Ovary (tissue), 9 donors: Measurements from ENCODE around the gene NR1H4. TPM values are rescaled to one million over a fixed set of nuclear protein-coding genes. Genes with fewer than 3 reads are reported as not detected.

Experiments
- DNase-seq, 5 donors: peaks; one replicate each; pipeline ENCODE4 v3.0.0-alpha.2; 2019 to 2020
- H3K27ac ChIP-seq, 2 donors: fragments of 200-600 bp; one replicate each; pipeline versions ENCODE4 v1.5.1 to v1.8.0; 2019 to 2022
- H3K27me3 ChIP-seq: fragments of 200-600 bp; one replicate; pipeline ENCODE4 v1.8.0; 2022
- H3K36me3 ChIP-seq: fragments of 200-600 bp; sonication (generic); one replicate; pipeline ENCODE4 v1.5.1; 2019
- H3K4me1 ChIP-seq: one replicate; pipeline ENCODE4 v1.8.1; 2013; ENCODE audit warnings: mild to moderate bottlenecking, moderate library complexity; ENCODE audit not compliant: insufficient read depth
- H3K4me3 ChIP-seq: fragments of 200-600 bp; sonication (generic); one replicate; pipeline ENCODE4 v1.5.1; 2017
- H3K9me3 ChIP-seq, 2 donors: fragments of 200-600 bp in 1 of 2; sonication (generic) in 1 of 2; one replicate each; pipeline versions ENCODE4 v1.5.1 to v1.8.1; 2013 to 2019; ENCODE audit warnings: mild to moderate bottlenecking in 1 of 2, moderate library complexity in 1 of 2
- EP300 ChIP-seq: sonication (generic); formaldehyde crosslinking; IDR thresholded peaks from one replicate; pipeline ENCODE4 v1.6.1; 2017; ENCODE audit warnings: antibody characterized with exemption
- POLR2A ChIP-seq: fragments of 450-650 bp; IDR thresholded peaks from one replicate; pipeline ENCODE4 v1.6.1; 2017; ENCODE audit warnings: antibody characterized with exemption, mild to moderate bottlenecking, moderate library complexity
- WGBS, 3 donors: extraction: QIAGEN DNeasy Blood & Tissue Kit in 1 of 3; methylation state at CpG; one replicate each; pipeline versions ENCODE4 v1.1.5 to v1.1.7; 2013 to 2017; 5-methylcytosine and 5-hydroxymethylcytosine counted together
- intact Hi-C, 4 donors: fragments of 100-400 bp; cut with DNase I; formaldehyde crosslinking; loops; one replicate each; pipeline versions ENCODE4 v1.11.0 to v1.15.1; 2022 to 2023
- polyA plus RNA-seq, 2 donors: library from polyadenylated mRNA; stranded (reverse); fragments of 200-250 nt in 1 of 2; fragments of 350-450 nt in 1 of 2; fragmentation: Illumina TruSeq in 1 of 2; extraction: RNeasy Lipid Tissue Mini Kit (QIAGEN cat#74804) in 1 of 2; gene quantifications; one replicate each; pipeline ENCODE4 v1.2.3, GENCODE V29; 2013 to 2014
- total RNA-seq, 7 donors: library from RNA; depleted of rRNA in 2 of 7; stranded (reverse); fragments of >200 nt in 2 of 7; fragmentation: NEBNext Ultra II Directional in 3 of 7; extraction: Animal tissue kit (Norgen Biotek cat#: 25700) in 3 of 7; gene quantifications; one replicate each; pipeline versions ENCODE4 v1.1.0 to v1.2.4, GENCODE V29; 2016 to 2023
- TF ChIP-seq, protein P1 (sequence below), 3 donors: fragments of 450-650 bp in 2 of 3; fragments of 200-600 bp in 1 of 3; IDR thresholded peaks; one replicate each; pipeline versions ENCODE4 v1.5.1 to v1.8.0; 2016 to 2022; ENCODE audit warnings: antibody characterized with exemption in 3 of 3, mild to moderate bottlenecking in 1 of 3
- donor health status: DM: no; HTN: no; CAD: no; lungs with moderate emphysema.
- donor health status: DM: no; HTN: no; CAD: no.
- donor health status: Bipolar disorder and iron deficiency.
- donor health status: DM: yes; HTN: yes; CAD: no.
- donor health status: DM: no; HTN: no; CAD: no.
- donor health status: DM: yes; HTN: yes; CAD: no.

Gene NR1H4
- total and polyA plus RNA-seq, 9 donors, result 8.8 to 26.2 (median 15.2) TPM

DNA sequence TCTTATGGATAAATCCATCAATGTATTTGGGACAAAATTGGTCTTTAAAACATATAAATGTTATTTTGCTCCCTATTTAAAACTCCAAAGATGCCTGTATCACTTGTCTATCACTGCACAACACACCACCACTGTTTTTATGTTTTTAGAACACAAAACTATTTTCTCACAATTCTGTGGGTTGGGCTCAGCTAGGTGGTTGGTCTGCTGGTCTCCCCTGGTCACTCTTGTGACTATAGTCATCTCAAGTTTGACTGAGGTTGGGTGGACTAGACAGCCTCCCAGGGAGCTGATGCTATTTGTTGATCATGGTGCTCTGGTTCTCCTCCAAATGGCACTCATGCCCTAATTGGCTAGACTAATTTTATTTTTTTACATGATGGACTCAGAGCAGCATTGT, 39.5 kb upstream of the NR1H4 start:
- intact Hi-C loops, result no loop called here
- no peak overlapping the region for H3K27ac ChIP-seq
- H3K36me3 ChIP-seq, result no peaks in the 10 kb centered on the region
- DNase-seq, result no peak
- H3K4me3 ChIP-seq, result no peak overlapping the region
- TF ChIP-seq, protein P1, sequence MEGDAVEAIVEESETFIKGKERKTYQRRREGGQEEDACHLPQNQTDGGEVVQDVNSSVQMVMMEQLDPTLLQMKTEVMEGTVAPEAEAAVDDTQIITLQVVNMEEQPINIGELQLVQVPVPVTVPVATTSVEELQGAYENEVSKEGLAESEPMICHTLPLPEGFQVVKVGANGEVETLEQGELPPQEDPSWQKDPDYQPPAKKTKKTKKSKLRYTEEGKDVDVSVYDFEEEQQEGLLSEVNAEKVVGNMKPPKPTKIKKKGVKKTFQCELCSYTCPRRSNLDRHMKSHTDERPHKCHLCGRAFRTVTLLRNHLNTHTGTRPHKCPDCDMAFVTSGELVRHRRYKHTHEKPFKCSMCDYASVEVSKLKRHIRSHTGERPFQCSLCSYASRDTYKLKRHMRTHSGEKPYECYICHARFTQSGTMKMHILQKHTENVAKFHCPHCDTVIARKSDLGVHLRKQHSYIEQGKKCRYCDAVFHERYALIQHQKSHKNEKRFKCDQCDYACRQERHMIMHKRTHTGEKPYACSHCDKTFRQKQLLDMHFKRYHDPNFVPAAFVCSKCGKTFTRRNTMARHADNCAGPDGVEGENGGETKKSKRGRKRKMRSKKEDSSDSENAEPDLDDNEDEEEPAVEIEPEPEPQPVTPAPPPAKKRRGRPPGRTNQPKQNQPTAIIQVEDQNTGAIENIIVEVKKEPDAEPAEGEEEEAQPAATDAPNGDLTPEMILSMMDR (IDR thresholded peaks at IDR 0.05), result no peak
- TF ChIP-seq POLR2A, result no peak
- H3K9me3 ChIP-seq, result no peaks in the 10 kb centered on the region
- no peaks in the 10 kb centered on the region for H3K4me1 ChIP-seq
- no peaks in the 10 kb centered on the region for H3K27me3 ChIP-seq

DNA sequence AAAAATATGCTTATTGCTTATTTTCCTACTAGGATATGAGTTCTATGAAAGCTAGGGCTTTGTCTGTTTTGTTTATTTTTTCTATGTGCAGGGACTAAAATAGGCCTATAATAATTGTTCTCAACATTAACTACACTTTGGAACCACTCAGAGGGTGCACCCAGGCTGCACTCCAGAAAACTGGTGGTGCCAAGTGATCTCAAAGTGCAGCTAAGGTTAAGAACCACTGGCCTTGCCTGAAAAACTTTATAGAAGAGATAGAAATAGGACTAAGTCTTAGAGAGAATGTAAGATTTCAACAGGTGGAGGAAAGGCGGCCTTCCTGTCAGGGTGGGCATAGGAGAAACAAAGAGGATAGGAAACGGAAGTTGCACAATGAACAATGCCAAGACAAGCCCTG, 37.7 kb upstream of the NR1H4 start:
- intact Hi-C loops, result no loop called here
- Histone ChIP-seq H3K9me3 (no peaks in the 10 kb centered on the region), H3K27me3 (no peaks in the 10 kb centered on the region), H3K4me1 (no peaks in the 10 kb centered on the region), H3K27ac (no peak overlapping the region), H3K36me3 (no peaks in the 10 kb centered on the region), H3K4me3 (no peak overlapping the region)
- TF ChIP-seq, protein P1 (IDR thresholded peaks at IDR 0.05), result no peak
- no peak for TF ChIP-seq POLR2A
- DNase-seq, result no peak
- 42 to 83% (median 61%) methylated on average over 2 of the region's 2 CpGs for WGBS, 3 donors

- TF ChIP-seq, protein P1 (IDR thresholded peaks at IDR 0.05), result no peak
- TF ChIP-seq EP300 (no peak), POLR2A (no peak)
- Histone ChIP-seq H3K27me3 (no peaks in the 10 kb centered on the region), H3K9me3 (no peaks in the 10 kb centered on the region), H3K4me3 (no peak overlapping the region), H3K36me3 (no peaks in the 10 kb centered on the region), H3K27ac (no peak overlapping the region), H3K4me1 (no peaks in the 10 kb centered on the region)
- intact Hi-C loops, result no loop called here
- no peak for DNase-seq
- 64 to 73% (median 65%) methylated on average over 6 of the region's 6 CpGs for WGBS, 3 donors
These were observed 36.4 kb upstream of the NR1H4 start for GRCh38 chr12:100437038-100437841.

DNA sequence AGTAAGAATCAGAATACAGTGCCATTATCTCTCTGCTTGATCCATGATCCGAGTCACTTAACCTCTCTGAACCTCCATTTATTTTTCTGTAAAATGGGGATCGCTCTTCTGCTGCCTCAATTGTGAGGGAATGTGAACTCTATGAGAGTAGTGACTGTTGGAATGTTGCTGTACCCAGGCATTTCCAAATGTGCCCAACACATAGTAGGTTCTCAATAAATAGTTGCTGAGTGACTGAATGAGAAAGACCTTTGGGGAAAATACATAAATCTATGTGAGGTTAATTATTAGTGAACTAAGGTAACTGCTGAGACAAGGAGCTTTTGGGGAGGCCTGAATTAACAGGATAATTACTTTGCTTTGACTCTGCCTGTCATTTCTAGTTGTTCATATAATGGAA, 33.9 kb upstream of the NR1H4 start:
- Histone ChIP-seq H3K36me3 (no peaks in the 10 kb centered on the region), H3K27ac (no peak overlapping the region), H3K4me3 (no peak overlapping the region), H3K9me3 (no peaks in the 10 kb centered on the region), H3K4me1 (no peaks in the 10 kb centered on the region), H3K27me3 (no peaks in the 10 kb centered on the region)
- no peak for DNase-seq
- TF ChIP-seq POLR2A (no peak), EP300 (no peak)
- TF ChIP-seq, protein P1 (IDR thresholded peaks at IDR 0.05), result no peak
- WGBS, 3 donors, result 86 to 90% (median 89%) methylated on average over 2 of the region's 2 CpGs
- intact Hi-C loops, result no loop called here
